ENCODE measurements around the gene RND1.
"Not testable (repeated sequence)": the region's sequence is repeated elsewhere in the genome, so short reads cannot be mapped to it uniquely, and the experiment has no call there.

Gene RND1

GRCh38 chr12:48865281-48866051 lies at the start of gene RND1:
Gene RND1, minus strand, starts transcription at chr12:48865870. Its CDS starts 103 bp downstream, at chr12:48865767.
- peak; percentile 67 for DNase-seq (ENCODE audit: low read depth)

- DNase-seq (ENCODE audit: low read depth): no peak
These were observed 44.5 kb upstream of the RND1 start for GRCh38 chr12:48910196-48910595.

- not testable (repeated sequence) for DNase-seq (ENCODE audit: low read depth)
These were observed 44.0 kb upstream of the RND1 start for GRCh38 chr12:48909698-48910097.

GRCh38 chr12:48907245-48907644 lies 41.6 kb upstream of the RND1 start:
- no peak for DNase-seq (ENCODE audit: low read depth)

- peak; percentile 77 for DNase-seq (ENCODE audit: low read depth)
These were observed 38.3 kb upstream of the RND1 start for GRCh38 chr12:48903982-48904411.

- no peak for DNase-seq (ENCODE audit: low read depth)
These were observed 37.8 kb upstream of the RND1 start for GRCh38 chr12:48903363-48903981.

- no peak for DNase-seq (ENCODE audit: low read depth)
These were observed 35.6 kb upstream of the RND1 start for GRCh38 chr12:48901278-48901677.

- no peak for DNase-seq (ENCODE audit: low read depth)
These were observed 34.0 kb upstream of the RND1 start for GRCh38 chr12:48899651-48900050.

GRCh38 chr12:48894271-48894670 lies 28.6 kb upstream of the RND1 start:
- DNase-seq (ENCODE audit: low read depth): no peak

GRCh38 chr12:48890657-48891418 lies 25.2 kb upstream of the RND1 start:
- DNase-seq (ENCODE audit: low read depth): peak; percentile 49

GRCh38 chr12:48889679-48890078 lies 24.0 kb upstream of the RND1 start:
- no peak for DNase-seq (ENCODE audit: low read depth)

- no peak for DNase-seq (ENCODE audit: low read depth)
These were observed 17.9 kb upstream of the RND1 start for GRCh38 chr12:48883305-48884161.

- no peak for DNase-seq (ENCODE audit: low read depth)
These were observed 17.3 kb upstream of the RND1 start for GRCh38 chr12:48882972-48883304.

GRCh38 chr12:48882315-48882687 lies 16.6 kb upstream of the RND1 start:
- no peak for DNase-seq (ENCODE audit: low read depth)

GRCh38 chr12:48881686-48882314 lies 16.1 kb upstream of the RND1 start:
- DNase-seq (ENCODE audit: low read depth): no peak

GRCh38 chr12:48880647-48881046 lies 15.0 kb upstream of the RND1 start:
- DNase-seq (ENCODE audit: low read depth): no peak

- DNase-seq (ENCODE audit: low read depth): no peak
These were observed 12.9 kb upstream of the RND1 start for GRCh38 chr12:48878548-48878947.

GRCh38 chr12:48875944-48876515 lies 10.4 kb upstream of the RND1 start:
- no peak for DNase-seq (ENCODE audit: low read depth)

GRCh38 chr12:48873534-48873933 lies 7.9 kb upstream of the RND1 start:
- DNase-seq (ENCODE audit: low read depth): not testable (repeated sequence)

- no peak for DNase-seq (ENCODE audit: low read depth)
These were observed 7.4 kb upstream of the RND1 start for GRCh38 chr12:48873096-48873495.

- DNase-seq (ENCODE audit: low read depth): no peak
These were observed 3.5 kb upstream of the RND1 start for GRCh38 chr12:48869191-48869590.
